Dermis microvascular lymphatic vessel endothelial cell (primary cell): ENCODE measurements around the gene PTPRA. TPM values are rescaled to one million over a fixed set of nuclear protein-coding genes. Genes with fewer than 3 reads are reported as not detected.
A peak's percentile ranks its signal among the peaks of the same experiment; 100 is the strongest.
"Not testable (repeated sequence)": the region's sequence is repeated elsewhere in the genome, so short reads cannot be mapped to it uniquely, and the experiment has no call there.

Experiments
- DNase-seq, 2 donors: peaks; one replicate each; pipeline versions ENCODE4 v3.0.0 to v3.0.0-alpha.2; 2010; ENCODE audit warnings: low read depth in 2 of 2
- total RNA-seq: library from RNA; depleted of rRNA; stranded (reverse); fragments of >200 nt; gene quantifications from 2 replicates; pipeline ENCODE4 v1.2.1, GENCODE V29; 2014

The PTPRA gene, protein sequence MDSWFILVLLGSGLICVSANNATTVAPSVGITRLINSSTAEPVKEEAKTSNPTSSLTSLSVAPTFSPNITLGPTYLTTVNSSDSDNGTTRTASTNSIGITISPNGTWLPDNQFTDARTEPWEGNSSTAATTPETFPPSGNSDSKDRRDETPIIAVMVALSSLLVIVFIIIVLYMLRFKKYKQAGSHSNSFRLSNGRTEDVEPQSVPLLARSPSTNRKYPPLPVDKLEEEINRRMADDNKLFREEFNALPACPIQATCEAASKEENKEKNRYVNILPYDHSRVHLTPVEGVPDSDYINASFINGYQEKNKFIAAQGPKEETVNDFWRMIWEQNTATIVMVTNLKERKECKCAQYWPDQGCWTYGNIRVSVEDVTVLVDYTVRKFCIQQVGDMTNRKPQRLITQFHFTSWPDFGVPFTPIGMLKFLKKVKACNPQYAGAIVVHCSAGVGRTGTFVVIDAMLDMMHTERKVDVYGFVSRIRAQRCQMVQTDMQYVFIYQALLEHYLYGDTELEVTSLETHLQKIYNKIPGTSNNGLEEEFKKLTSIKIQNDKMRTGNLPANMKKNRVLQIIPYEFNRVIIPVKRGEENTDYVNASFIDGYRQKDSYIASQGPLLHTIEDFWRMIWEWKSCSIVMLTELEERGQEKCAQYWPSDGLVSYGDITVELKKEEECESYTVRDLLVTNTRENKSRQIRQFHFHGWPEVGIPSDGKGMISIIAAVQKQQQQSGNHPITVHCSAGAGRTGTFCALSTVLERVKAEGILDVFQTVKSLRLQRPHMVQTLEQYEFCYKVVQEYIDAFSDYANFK
- 18.7 and 25.7 TPM in 2 replicates for total RNA-seq

DNA sequence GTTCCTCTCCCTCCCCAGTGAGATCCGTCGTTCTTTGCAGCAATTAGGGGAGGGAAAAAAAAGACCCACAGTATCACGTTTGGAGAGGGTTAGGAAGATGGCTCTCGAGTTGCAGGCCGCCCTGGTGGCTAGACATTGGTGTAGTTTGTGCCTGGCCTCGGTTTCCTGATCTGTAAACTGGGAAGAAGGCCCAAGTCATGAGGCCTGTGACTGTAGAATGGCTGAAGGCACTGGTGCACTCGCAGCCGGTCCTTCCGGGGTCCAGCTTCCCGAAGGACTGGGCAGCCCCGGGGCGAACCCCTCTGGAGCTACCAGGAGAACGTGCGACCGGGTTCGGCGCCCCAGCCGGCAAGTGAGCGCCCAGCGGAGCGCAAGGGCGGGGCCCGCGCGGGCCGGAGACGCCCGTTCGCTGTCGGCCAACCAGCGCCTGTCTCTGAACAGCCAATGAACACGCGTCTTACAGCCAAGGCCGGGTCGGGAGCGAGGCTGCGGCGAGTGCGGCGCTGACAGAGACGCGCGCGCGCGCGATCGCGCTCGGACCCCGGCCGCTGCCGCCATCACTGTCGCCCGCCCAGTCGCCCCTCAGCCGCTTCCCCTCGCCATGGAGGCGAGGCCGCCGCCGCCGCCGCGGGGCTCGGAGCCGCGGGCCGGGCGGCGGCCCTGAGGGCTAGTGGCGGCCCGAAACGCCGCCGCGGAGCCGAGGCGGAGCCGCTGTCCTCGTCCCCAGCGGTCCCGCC, at the start of gene PTPRA:
Gene PTPRA (plus strand): TSS at position 472 of the 737 bp plus-strand sequence. CDS start 90,797 bp downstream, outside the sequence.
- peak; percentile 85 to 95 for DNase-seq

DNA sequence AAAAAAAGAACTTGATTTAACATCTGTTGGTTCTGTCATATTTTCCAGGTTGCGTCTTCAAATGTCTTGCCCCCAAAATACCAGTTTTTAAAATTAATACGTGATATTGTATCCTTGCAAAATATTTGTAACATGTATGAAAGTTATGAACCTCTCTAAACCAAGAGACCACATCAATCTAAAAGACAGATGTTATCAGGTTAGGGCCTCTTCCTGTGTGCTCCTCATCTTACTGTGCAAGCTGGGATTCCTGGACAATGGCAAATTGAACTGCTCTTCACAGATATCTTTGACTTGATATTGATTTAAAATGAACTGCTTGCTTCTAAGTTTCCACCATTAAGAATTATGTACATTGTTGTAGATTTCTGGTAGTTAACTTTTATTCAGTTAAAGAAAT, 47.5 kb upstream of the PTPRA start:
- no peak for DNase-seq

DNA sequence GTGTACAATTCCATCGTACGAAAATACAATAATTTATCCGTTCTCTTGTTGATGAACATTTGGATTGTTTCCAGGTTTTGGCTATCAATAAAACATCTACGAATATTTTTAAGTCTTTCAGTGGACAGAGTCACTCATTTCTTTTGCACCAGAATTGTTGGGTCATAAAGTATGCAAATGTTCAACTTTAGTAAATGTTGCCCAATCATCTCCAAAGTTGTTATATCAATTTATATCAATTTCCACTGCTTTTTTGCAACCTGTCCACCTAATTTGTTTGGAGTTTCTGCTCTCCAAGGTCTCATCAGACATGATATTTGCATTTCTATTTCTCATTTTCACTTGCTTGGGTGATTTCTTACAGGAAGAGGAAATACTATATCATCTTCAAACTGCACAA, 46.6 kb upstream of the PTPRA start:
- no peak for DNase-seq

DNA sequence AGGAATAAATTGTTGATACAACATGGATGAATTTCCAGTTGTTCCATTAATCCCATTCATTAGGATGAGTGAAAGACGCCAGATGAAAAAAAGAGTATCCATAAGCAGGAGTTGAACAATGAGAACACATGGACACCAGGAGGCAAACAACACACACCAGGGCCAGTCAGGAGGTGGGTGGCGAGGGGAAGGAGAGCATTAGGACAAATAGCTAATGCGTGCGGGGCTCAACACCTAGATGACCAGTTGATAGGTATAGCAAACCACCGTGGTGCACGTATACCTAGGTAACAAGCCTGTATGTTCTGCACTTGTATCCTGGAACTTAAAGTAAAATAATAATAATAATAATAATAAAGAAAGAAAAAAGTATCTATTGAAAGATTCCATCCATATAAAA, 43.9 kb upstream of the PTPRA start:
- no peak for DNase-seq

DNA sequence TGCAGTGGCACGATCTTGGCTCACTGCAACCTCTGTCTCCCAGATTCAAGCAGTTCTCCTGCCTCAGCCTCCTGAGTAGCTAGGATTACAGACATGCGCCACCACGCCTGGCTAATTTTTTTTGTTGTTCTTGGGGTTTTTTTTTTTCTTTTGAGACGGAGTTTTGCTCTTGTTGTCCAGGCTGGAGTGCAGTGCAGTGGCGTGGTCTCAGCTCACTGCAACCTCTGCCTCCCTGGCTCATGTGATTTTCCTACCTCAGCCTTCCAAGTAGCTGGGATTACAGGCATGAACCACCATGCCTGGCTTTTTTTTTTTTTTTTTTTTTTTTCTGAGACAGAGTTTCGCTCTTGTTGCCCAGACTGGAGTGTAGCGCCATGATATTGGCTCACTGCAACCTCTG, 42.1 kb upstream of the PTPRA start:
- DNase-seq, result not testable (repeated sequence)

DNA sequence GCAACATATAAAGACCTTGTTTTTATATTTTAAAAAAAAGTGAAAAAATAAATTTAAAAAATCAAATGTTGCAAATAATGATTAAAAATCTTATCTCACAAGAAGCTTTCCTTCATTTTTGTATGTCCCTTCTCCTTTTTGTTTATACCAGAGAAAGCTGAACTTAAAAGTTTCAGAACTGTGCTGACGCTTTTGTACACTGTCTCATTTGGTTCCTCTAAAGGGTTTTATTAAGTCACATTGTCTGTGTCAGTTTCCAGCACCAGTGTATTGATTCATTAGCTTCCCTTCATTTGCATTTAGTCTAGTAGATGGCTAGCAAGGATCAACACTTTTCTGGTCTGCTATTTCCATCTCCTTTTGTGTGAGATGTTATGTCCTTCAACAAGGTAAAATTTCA, 39.5 kb upstream of the PTPRA start:
- no peak for DNase-seq

DNA sequence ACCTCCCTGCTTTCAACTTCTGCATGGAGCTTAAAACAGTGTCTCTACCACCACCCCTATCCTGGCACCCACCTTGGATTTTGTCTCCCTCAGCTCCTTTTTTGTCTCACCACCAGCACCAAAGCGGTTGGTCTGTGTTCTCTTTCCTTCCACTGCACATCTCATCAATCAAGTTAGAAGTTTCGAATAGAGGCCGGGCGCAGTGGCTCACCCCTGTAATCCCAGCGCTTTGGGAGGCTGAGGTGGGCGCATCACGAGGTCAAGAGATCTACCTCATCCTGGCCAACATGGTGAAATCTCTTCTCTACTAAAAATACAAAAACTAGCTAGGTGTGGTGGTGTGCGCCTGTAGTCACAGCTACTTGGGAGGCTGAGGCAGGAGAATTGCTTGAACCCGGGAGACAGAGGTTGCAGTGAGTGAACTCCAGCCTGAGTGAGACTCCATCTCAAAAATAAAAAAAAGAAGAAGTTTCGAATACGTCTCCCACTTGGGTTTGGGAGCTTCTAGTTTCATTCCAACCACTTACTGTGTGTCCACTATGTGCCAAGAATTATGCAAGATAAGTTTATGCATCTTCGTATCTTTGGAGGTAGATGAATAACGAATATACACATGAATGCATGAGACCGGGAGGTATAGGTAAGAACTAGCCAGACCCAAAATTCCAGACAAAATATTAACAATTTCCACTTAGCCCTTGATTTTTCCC, 38.7 kb upstream of the PTPRA start:
- no peak for DNase-seq

DNA sequence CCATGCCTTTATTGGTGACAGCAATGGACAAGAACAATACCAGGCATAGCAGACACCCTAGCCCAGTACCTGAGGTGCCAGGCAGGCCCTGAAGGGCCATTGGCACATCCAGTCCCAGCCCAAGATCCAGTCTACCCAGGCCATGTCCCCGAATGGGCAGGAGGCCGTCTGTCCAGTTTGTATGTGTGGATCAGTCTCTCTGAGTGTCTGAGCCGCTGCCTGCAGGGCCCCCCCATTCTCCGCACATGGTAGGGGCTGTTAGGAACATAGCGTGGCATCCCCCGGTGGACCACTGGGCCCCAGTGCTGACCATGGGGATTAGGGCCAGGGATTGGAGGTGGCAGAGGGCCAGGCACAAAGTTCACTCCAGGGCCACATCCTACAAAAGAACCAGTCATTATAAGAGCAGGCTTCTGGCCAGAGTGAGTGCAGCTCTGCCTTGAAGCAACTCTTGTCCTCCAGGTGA, 37.9 kb upstream of the PTPRA start:
- no peak for DNase-seq

DNA sequence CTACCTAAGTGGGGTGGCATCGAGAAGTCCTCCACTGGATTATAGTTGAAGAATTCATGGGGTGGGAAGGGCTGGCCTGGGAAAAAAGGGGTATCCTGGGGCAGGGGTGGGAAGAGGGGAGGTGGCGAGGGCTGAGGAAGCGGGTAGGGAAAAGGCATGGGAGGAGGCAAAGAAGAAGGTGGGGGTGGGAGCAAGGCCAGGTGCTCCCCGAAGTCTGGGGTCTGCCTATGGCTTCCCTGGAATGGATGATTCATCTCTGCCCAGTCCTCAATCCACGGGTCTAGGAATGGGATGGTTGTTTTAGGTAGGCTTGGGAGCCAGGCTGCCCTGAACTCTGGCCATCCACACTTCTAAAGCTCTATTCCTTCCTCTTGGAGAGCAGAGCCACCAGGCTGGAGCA, 37.2 kb upstream of the PTPRA start:
- no peak for DNase-seq

DNA sequence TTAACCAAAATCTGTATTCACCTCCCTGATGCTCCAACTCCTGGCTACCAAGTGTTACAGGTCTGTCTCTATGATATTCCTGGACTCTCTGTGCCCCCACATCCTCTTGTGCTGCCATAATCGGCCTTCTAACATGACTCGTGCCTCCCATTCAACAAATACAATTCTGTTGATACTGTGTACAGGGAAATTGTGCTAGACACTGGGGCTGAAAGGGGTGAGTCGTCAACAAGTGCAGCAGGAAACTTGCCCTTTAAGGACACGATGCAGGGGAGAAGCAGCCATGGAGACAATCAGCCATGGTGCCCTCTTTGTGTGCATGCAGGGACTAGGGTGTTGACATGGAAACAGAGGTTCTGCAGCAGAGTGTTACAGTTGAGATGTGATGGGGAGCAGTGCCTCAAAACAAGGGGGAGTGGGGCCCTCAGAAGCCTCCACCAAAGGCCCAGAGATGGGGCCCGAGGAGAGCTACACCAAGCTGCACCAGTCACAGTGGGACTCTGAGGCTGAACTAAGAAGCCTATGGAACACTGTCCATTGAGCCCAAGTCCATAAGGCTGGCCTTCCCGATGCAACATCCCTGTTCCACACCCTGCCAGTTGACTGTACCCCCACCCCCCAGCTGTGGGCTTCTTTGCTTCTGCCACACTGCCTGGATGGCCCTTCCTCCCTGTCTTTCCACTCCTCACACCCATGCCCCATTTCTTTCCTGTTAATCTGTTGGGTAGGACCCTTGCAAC, 35.9 kb upstream of the PTPRA start:
- no peak for DNase-seq

DNA sequence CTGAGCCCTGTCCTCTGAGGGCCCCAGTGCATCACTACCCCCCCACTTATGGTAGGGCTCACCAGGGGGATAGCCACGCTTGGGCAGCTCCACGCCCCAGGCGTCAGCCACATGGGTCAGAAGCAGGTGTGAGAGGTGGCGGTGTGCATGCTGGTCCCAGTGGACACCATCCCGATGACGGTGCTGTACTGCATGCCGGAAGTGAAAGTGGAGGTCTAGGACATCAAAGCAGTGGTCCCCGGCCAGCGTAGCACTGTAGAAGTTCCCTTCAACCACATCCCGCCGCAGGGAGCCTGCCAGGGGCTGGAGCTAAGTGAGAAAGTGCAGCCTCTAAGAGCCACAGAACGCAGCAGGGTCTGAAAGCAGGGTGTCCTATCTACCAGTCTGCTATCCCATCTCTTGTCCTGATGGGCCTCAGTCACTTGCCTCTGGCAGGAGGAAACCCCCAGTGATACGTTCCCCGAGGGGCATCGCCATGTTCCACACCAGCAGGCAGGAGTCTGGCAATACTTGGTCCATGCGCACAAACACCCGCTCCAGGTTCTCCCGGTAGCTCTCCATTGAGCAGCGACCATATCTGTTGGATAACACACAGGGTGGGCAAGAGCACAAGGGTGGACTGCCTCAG, 35.0 kb upstream of the PTPRA start:
- DNase-seq, result no peak

DNA sequence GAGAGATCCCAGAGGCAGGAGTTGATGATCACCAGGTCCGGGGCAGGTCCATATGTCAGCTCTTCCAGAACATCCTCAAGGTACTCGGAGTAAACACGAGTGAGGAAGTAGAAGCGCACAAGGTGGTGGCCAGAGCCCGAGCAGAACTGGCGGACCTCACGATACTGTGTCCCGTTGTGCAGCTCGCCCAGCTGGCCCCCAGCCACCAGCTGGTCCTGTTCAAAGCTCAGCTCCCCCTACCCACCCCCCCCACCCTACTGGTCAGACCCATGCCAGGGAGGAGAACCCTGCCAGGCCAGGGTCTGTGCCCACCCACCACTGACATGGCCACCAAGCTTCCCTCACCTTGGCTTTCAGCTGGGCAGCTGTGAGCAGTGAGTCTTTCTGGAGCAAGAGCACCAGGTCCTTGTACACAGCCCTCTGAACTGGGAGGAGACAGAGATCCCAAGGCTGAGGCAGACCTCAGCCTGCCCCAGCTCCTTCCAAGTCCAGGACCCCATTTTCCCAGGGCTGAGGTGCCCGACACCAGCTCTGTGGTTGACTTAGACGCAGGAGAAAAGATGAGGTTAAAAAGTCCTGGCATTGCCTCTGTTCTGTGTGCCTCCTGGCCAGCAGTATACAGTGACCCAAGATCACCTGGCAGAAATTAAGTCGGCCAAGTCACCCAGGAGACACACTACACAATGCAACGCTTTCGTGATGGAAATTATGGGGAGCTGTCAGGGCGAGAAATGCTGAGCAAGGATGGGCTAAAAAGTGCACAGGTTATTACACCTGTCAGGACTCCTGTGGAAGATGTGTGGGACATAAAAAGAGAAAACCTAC, 34.2 kb upstream of the PTPRA start:
- DNase-seq, result no peak

DNA sequence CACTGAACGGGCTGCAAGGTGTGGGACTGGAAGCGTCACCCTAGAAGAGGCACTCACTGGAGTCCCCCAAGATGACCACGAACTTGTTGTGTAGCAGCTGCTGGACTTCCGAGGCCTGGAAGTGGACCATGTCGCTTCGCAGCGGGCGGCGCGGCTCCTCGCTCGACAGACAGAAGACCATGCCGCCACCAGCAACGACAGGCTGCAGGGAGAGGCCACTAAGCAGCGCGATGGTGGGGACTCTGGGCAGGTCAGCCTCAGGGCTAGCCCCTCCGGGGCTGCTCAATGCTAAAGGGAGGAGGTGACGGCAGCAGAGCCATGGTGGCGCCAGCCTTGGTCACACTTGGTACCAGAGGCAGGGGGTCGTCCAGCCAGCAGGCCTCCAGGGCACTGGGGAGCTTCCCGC, 33.5 kb upstream of the PTPRA start:
- DNase-seq, result no peak

DNA sequence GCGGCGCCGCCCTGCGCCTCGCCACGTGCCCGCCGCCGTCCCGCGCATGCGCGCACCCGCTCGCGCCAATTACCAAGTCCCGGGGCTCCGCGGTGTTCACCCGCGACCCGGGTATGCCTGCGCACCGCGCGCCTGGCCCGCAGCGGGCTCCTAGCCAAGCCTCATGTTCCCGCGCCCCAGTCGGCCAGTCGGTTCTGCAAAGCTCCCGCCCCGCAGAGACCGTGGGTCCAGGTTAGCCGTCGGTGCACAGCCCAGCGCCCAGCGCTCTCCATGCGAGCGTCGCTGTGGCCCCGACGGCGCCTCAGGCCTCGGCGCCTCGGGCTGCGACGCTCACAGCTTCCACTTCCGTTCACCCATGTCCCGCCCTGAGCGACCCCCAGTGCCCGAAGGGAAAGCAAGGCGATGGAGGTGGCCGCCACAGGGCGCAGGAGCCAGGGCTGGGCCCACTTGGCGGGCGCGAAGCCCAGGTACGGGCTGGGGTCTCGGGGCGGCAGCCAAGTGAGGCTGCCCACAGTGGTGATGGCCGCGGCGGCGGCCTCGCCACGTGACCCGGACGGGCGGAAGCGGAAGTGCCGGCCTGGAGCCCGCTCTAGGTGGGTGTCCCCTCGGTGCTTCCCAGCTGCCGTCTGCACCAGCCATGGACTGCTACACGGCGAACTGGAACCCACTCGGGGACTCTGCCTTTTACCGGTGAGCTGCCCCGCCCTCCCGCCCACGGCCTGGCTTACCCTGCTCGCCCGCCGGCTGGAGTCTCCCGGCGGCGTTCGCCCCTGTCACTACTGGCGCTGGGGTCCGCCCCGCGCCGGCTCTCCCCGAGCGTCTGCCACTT, 32.9 kb upstream of the PTPRA start, which contains the start of the genes PCED1A and VPS16:
Gene PCED1A (minus strand): TSS at position 518 of the 829 bp plus-strand sequence. CDS start 743 bp downstream, outside the sequence.
Gene VPS16 (plus strand): TSS at position 608 of the 829 bp plus-strand sequence. CDS start 30 bp downstream, at position 638.
- DNase-seq, result peak; percentile 74 to 88

DNA sequence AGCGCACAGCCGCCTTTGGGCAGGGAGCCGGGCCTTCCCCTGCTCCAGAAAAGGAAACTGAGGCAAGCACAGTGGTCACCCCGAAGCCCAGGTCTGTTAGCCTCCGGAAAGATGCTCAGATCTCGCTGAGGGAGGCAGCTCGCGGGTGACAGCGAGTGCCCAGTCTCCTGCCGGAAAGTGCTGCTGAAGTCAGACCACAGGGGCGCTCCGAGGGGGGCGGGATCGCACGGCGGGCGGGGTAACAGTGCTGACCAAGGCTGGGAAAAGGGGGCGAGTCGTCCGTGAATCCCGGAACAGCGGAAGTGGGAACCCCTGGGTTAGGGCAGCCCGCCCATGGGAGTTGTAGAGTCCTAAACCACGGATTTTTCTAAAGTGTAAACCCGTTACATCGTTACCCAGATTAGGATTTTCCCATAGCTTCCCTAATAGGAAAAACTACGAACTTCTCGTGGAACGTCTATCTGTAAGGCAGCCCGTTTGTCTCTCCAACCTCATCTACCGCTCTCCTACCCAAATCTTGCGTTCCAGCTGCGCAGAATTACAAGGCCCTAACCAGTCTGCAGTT, 32.2 kb upstream of the PTPRA start:
- peak; percentile 38 to 75 for DNase-seq

DNA sequence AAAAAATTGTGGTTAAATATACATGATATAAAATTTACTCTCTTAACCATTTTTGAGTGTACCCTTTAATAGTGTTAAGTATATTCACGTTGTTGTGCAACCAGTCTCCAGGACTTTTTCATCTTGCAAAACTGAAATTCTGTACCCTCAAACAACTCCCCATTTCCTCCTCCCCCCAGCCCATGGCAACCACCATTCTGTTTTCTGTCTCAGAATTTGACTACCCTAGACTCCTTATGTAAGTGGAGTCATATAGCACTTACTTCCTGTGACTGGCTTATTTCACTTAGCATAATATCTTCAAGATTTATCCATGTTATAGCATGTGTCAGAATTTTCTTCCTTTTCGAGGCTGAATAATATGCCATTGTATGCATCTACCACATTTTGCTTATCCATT, 27.7 kb upstream of the PTPRA start:
- DNase-seq, result no peak

DNA sequence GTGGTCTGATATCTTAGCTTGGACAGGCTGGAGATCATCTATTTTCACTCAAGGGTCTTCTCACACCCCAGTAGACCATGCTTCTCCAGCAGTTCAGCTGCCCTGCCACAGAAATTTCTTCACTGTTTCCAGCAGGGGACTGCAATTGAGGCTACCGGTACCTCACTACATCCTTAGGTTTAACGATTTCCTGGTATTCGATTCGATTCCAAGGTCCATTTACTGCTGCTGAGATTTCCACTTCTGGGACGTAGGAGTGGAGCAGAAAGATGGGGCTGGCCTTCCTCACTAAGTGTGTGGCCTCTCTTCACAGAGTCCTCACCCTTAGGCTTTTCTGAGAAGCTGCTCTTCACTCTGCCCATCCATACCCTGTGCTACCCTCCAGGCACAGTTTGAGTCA, 26.6 kb upstream of the PTPRA start:
- no peak for DNase-seq

DNA sequence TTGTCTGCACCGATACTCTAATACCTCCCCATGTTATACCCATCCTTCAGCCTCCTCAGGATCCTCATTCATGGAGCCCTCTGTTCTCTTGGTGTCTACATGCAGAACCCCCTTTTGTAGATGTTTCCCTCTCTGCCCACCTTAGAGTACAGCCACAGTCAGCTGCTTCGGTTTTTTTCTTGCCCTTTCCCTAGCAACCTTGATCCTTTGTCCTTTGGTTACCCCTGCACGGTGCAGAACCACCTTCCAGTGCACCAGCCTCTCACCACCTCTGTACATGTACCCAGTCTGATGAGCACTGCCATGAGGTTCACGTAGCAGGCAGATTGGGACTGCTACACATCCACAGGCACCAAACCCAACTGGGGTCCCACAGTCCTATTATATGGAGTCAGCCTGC, 25.5 kb upstream of the PTPRA start:
- no peak for DNase-seq
